Panc1 (cell line): ENCODE measurements around the gene MAPK6.

Source experiments
- POLR2AphosphoS5 ChIP-seq: IDR thresholded peaks from 2 replicates; pipeline ENCODE4 v1.6.1; 2012; ENCODE audit warnings: mild to moderate bottlenecking, low read depth, low read length, moderate library complexity
- TF ChIP-seq, protein P1 (sequence below): fragments of 450-650 bp; IDR thresholded peaks from 2 replicates; pipeline ENCODE4 v1.5.1; 2017; ENCODE audit warnings: mild to moderate bottlenecking
- TF ChIP-seq, protein P2 (sequence below), 2 experiments: IDR thresholded peaks; 2 replicates each; pipeline ENCODE4 v1.6.1; 2011 to 2012; ENCODE audit warnings: low read depth in 2 of 2, control low read depth in 1 of 2, low read length in 1 of 2, mild to moderate bottlenecking in 1 of 2, moderate library complexity in 1 of 2; ENCODE audit not compliant: insufficient read depth in 1 of 2

DNA sequence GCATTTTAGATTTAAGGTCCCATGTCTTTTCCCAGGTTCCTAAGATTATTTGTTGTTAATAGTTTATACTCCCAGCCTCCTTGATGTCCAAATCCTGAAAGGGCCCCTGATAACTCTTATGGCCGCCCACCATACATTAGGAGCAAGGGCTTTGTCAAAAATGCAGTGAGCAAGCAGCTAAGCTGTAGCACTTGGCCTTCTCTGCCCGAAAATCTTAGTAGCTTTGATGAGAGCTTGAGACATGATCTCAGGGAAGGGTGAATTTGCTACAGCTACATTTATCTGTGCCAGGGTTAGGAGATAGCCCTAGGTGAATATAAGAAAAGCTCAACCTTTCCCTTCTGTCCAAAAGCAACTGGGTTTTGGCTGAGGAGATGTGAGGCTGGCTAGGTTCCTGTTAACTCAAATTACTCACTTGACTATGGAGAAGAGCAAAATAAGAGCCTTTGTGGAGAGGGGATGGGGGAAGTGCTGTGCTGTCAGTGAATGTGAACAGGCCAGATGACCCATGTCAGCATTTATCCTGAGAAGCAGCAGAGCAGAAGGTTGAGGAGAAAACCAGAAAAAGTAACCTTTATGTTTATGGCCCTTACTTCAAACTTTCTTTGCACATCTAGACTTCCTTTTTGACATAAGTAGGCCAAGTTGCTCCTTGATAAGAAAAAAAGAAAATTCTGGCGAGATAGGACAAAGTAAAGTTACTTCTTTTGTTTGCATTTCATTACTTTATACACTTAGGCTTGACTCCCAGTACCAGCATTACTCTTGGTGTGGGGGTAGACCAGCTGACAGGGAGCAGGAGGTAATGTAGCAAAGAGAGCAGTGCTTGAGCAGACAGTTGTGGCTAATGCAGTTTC, 21.1 kb downstream of the MAPK6 start:
- TF ChIP-seq, protein P1, sequence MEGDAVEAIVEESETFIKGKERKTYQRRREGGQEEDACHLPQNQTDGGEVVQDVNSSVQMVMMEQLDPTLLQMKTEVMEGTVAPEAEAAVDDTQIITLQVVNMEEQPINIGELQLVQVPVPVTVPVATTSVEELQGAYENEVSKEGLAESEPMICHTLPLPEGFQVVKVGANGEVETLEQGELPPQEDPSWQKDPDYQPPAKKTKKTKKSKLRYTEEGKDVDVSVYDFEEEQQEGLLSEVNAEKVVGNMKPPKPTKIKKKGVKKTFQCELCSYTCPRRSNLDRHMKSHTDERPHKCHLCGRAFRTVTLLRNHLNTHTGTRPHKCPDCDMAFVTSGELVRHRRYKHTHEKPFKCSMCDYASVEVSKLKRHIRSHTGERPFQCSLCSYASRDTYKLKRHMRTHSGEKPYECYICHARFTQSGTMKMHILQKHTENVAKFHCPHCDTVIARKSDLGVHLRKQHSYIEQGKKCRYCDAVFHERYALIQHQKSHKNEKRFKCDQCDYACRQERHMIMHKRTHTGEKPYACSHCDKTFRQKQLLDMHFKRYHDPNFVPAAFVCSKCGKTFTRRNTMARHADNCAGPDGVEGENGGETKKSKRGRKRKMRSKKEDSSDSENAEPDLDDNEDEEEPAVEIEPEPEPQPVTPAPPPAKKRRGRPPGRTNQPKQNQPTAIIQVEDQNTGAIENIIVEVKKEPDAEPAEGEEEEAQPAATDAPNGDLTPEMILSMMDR, result no peak
- TF ChIP-seq POLR2AphosphoS5, result no peak
- TF ChIP-seq, protein P2, sequence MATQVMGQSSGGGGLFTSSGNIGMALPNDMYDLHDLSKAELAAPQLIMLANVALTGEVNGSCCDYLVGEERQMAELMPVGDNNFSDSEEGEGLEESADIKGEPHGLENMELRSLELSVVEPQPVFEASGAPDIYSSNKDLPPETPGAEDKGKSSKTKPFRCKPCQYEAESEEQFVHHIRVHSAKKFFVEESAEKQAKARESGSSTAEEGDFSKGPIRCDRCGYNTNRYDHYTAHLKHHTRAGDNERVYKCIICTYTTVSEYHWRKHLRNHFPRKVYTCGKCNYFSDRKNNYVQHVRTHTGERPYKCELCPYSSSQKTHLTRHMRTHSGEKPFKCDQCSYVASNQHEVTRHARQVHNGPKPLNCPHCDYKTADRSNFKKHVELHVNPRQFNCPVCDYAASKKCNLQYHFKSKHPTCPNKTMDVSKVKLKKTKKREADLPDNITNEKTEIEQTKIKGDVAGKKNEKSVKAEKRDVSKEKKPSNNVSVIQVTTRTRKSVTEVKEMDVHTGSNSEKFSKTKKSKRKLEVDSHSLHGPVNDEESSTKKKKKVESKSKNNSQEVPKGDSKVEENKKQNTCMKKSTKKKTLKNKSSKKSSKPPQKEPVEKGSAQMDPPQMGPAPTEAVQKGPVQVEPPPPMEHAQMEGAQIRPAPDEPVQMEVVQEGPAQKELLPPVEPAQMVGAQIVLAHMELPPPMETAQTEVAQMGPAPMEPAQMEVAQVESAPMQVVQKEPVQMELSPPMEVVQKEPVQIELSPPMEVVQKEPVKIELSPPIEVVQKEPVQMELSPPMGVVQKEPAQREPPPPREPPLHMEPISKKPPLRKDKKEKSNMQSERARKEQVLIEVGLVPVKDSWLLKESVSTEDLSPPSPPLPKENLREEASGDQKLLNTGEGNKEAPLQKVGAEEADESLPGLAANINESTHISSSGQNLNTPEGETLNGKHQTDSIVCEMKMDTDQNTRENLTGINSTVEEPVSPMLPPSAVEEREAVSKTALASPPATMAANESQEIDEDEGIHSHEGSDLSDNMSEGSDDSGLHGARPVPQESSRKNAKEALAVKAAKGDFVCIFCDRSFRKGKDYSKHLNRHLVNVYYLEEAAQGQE (IDR thresholded peaks at IDR 0.05; ENCODE audit: insufficient read depth in 1 of 2, low read depth in 2 of 2, low read length in 1 of 2), result no peak
